Lung (tissue), 12 donors: ENCODE data around the gene SLCO3A1. TPM values are rescaled to one million over a fixed set of nuclear protein-coding genes. Genes with fewer than 3 reads are reported as not detected.

Experiments used
- ATAC-seq: fragments of 200-7000 bp; cut with Tn5 transposase; one replicate; pipeline ENCODE4 v1.9.1; 2020; ENCODE audit warnings: moderate number of reproducible peaks; ENCODE audit not compliant: insufficient read depth, low FRiP score
- DNase-seq, 3 donors: peaks; one replicate each; pipeline ENCODE4 v3.0.0-alpha.2; 2013 to 2017
- H3K27ac ChIP-seq, 2 donors: one replicate each; pipeline ENCODE4 v1.5.1; 2013; ENCODE audit warnings: mild to moderate bottlenecking in 2 of 2, moderate library complexity in 2 of 2, control low read depth in 1 of 2, inconsistent platforms in 1 of 2, low read depth in 1 of 2, low read length in 1 of 2
- H3K27me3 ChIP-seq, 3 donors: one replicate each; pipeline ENCODE4 v1.5.1; 2013; ENCODE audit warnings: low read length in 2 of 3; ENCODE audit not compliant: control insufficient read depth in 3 of 3, insufficient read depth in 3 of 3
- H3K36me3 ChIP-seq, 4 donors: one replicate each; pipeline ENCODE4 v1.5.1; 2013; ENCODE audit warnings: low read length in 4 of 4, mild to moderate bottlenecking in 1 of 4, moderate library complexity in 1 of 4; ENCODE audit not compliant: control insufficient read depth in 4 of 4, insufficient read depth in 4 of 4
- H3K4me1 ChIP-seq, 5 donors: one replicate each; pipeline ENCODE4 v1.5.1; 2013; ENCODE audit warnings: low read length in 5 of 5, mild to moderate bottlenecking in 2 of 5, moderate library complexity in 1 of 5; ENCODE audit not compliant: control insufficient read depth in 5 of 5, insufficient read depth in 5 of 5
- H3K4me3 ChIP-seq: one replicate; pipeline ENCODE4 v1.5.1; 2013; ENCODE audit warnings: mild to moderate bottlenecking, control low read depth, moderate library complexity
- H3K9ac ChIP-seq, 2 donors: one replicate each; pipeline ENCODE4 v1.5.1; 2013; ENCODE audit warnings: low read length in 2 of 2, control low read depth in 1 of 2; ENCODE audit not compliant: insufficient read depth in 1 of 2
- H3K9me3 ChIP-seq, 4 donors: one replicate each; pipeline ENCODE4 v1.5.1; 2013; ENCODE audit warnings: low read length in 3 of 4, mild to moderate bottlenecking in 1 of 4, moderate library complexity in 1 of 4; ENCODE audit not compliant: control insufficient read depth in 4 of 4, insufficient read depth in 3 of 4
- CTCF ChIP-seq: IDR thresholded peaks from 2 replicates; pipeline ENCODE4 v1.5.1; 2012; ENCODE audit warnings: mild to moderate bottlenecking; ENCODE audit errors: control extremely low read depth, extremely low read depth
- WGBS, 2 donors: extraction: QIAGEN DNeasy Blood & Tissue Kit; methylation state at CpG; one replicate each; pipeline ENCODE4 v1.1.7; 2013; 5-methylcytosine and 5-hydroxymethylcytosine counted together
- polyA plus RNA-seq, 2 donors: library from polyadenylated mRNA; stranded (reverse); fragments of 200-250 nt; gene quantifications; one replicate each; pipeline ENCODE4 v1.2.1, GENCODE V29; 2013
- total RNA-seq, 2 donors: library from RNA; depleted of rRNA in 1 of 2; stranded (reverse); fragments of >200 nt in 1 of 2; gene quantifications; one replicate each; pipeline ENCODE4 v1.2.1, GENCODE V29; 2014 to 2021
- donor health status: control.
- donor health status: control.
- donor health status: Bipolar disorder and iron deficiency.
- donor health status: healthy.
- donor health status: DM: yes; HTN: yes; CAD: no.

Gene SLCO3A1
- total and polyA plus RNA-seq, 4 donors: 20.5 to 56.3 (median 33.5) TPM

GRCh38 chr15:92033314-92033713, 179.8 kb downstream of the SLCO3A1 start:
- Histone ChIP-seq H3K27me3 (no peaks in the 10 kb centered on the region), H3K9me3 (no peaks in the 10 kb centered on the region), H3K4me3 (no peak overlapping the region), H3K4me1 (peaks cover 6 to 32% (median 14%) of the 10 kb centered on the region in 5 donors), H3K27ac (no peak overlapping the region), H3K36me3 (no peaks in the 10 kb centered on the region), H3K9ac (no peak overlapping the region)
- WGBS, 2 donors: 21 to 56% methylated on average over 9 of the region's 9 CpGs
- TF ChIP-seq CTCF: no peak
- DNase-seq (peak in 1 of 3 donors; percentile 31), ATAC-seq (no peak)

GRCh38 chr15:92033723-92034122, 180.2 kb downstream of the SLCO3A1 start:
- no peaks in the 10 kb centered on the region for H3K9me3 ChIP-seq
- no peak for TF ChIP-seq CTCF
- no peak for ATAC-seq

GRCh38 chr15:92034227-92034626, 180.7 kb downstream of the SLCO3A1 start:
- DNase-seq (no peak), ATAC-seq (no peak)
- 92% methylated on average over 7 of the region's 7 CpGs for WGBS, 2 donors
- Histone ChIP-seq H3K36me3 (no peaks in the 10 kb centered on the region), H3K27me3 (no peaks in the 10 kb centered on the region), H3K9me3 (no peaks in the 10 kb centered on the region), H3K4me3 (no peak overlapping the region), H3K27ac (no peak overlapping the region), H3K9ac (no peak overlapping the region), H3K4me1 (peaks cover 0 to 23% (median 13%) of the 10 kb centered on the region in 5 donors)
- TF ChIP-seq CTCF: no peak

More at GRCh38 chr15:92033723-92034122, 180.2 kb downstream of the SLCO3A1 start:
- Histone ChIP-seq H3K27me3 (no peaks in the 10 kb centered on the region), H3K27ac (no peak overlapping the region), H3K4me1 (peaks cover 2 to 28% (median 14%) of the 10 kb centered on the region in 5 donors), H3K4me3 (no peak overlapping the region), H3K9ac (no peak overlapping the region), H3K36me3 (no peaks in the 10 kb centered on the region)
- DNase-seq: no peak
- 77 to 80% methylated on average over 8 of the region's 8 CpGs for WGBS, 2 donors

GRCh38 chr15:92035551-92035950, 182.0 kb downstream of the SLCO3A1 start:
- no peak for ATAC-seq
- H3K36me3 ChIP-seq: no peaks in the 10 kb centered on the region
- peaks cover 0 to 15% (median 9%) of the 10 kb centered on the region in 5 donors for H3K4me1 ChIP-seq
- H3K4me3 ChIP-seq: no peak overlapping the region
- no peaks in the 10 kb centered on the region for H3K9me3 ChIP-seq
- DNase-seq: no peak
- WGBS, 2 donors: 53 to 61% methylated on average over 3 of the region's 3 CpGs
- H3K27ac ChIP-seq: no peak overlapping the region
- TF ChIP-seq CTCF: no peak
- no peaks in the 10 kb centered on the region for H3K27me3 ChIP-seq
- no peak overlapping the region for H3K9ac ChIP-seq
